Kidney glomerular epithelial cell (primary cell): ENCODE measurements around the gene ZNF398.
"Not testable (repeated sequence)": the region's sequence is repeated elsewhere in the genome, so short reads cannot be mapped to it uniquely, and the experiment has no call there.

Experiments
- DNase-seq: peaks from one replicate; lab custom pipeline; 2025; lab: John Stamatoyannopoulos, UW

The ZNF398 gene

GRCh38 chr7:149147072-149147751 lies at the start of gene ZNF398:
Gene ZNF398 (plus strand): TSS chr7:149147453. CDS start chr7:149147743, 290 bp downstream.
- DNase-seq = peak; percentile 69

- no peak for DNase-seq
Measured at GRCh38 chr7:149099058-149099457, 48.2 kb upstream of the ZNF398 start.

GRCh38 chr7:149100821-149101220 lies 46.4 kb upstream of the ZNF398 start:
- DNase-seq = no peak

GRCh38 chr7:149102666-149103065 lies 44.6 kb upstream of the ZNF398 start:
- DNase-seq = no peak

GRCh38 chr7:149103424-149103823 lies 43.8 kb upstream of the ZNF398 start:
- no peak for DNase-seq

- DNase-seq = no peak
Measured at GRCh38 chr7:149104214-149104613, 43.0 kb upstream of the ZNF398 start.

- DNase-seq = no peak
Measured at GRCh38 chr7:149104749-149105148, 42.5 kb upstream of the ZNF398 start.

- DNase-seq = no peak
Measured at GRCh38 chr7:149109969-149110368, 37.3 kb upstream of the ZNF398 start.

- no peak for DNase-seq
Measured at GRCh38 chr7:149125189-149125862, 21.9 kb upstream of the ZNF398 start.

GRCh38 chr7:149125863-149126661 lies 21.2 kb upstream of the ZNF398 start, which contains the start of gene ZNF425:
Gene ZNF425 (minus strand): TSS chr7:149126324. CDS start chr7:149126213, 111 bp downstream.
- peak; percentile 71 for DNase-seq

- DNase-seq = no peak
Measured at GRCh38 chr7:149126662-149127266, 20.5 kb upstream of the ZNF398 start.

- DNase-seq = no peak
Measured at GRCh38 chr7:149130572-149131198, 16.6 kb upstream of the ZNF398 start.

- no peak for DNase-seq
Measured at GRCh38 chr7:149133028-149133710, 14.1 kb upstream of the ZNF398 start.

- DNase-seq = no peak
Measured at GRCh38 chr7:149136118-149136517, 11.1 kb upstream of the ZNF398 start.

- no peak for DNase-seq
Measured at GRCh38 chr7:149140831-149141230, 6.4 kb upstream of the ZNF398 start.

GRCh38 chr7:149141893-149142292 lies 5.4 kb upstream of the ZNF398 start:
- DNase-seq = no peak

- not testable (repeated sequence) for DNase-seq
Measured at GRCh38 chr7:149144436-149144922, 2.8 kb upstream of the ZNF398 start.

GRCh38 chr7:149145031-149145845 lies 2.0 kb upstream of the ZNF398 start:
- no peak for DNase-seq

- peak; percentile 37 for DNase-seq
Measured at GRCh38 chr7:149147752-149148653, 750 bp downstream of the ZNF398 start.
